ENCODE measurements around the gene VCPKMT.

DNA sequence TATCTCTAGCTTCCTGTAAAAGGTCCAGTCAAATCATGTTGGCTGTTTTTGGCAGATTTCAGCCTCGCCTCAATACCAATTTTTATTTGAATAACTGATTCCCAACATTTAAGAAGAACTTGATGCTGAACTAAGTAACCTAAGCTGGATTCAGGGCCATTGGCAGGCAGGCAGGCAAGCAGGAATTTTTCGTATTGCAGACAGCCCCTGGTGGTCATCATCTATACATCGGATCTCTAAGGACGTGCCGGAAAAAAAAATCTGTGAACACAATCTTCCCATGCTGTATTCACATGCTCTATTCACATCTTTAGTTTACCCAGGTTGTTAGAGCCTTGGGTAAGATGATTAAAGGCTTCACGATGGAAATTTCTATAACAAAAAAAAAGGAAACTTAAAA is 7.0 kb downstream of the VCPKMT start:
- TF ChIP-seq GATA2 (IDR thresholded peaks at IDR 0.05; ENCODE audit: low read depth, low read length), result no peak
- TF ChIP-seq GATA3 (IDR thresholded peaks at IDR 0.05; ENCODE audit: low read depth, low read length), result no peak
